ENCODE data around the gene AUTS2. TPM values are rescaled to one million over a fixed set of nuclear protein-coding genes. Genes with fewer than 3 reads are reported as not detected.

Gene AUTS2
- total RNA-seq, 2 donors from 2014 or later = 2.9 to 7.9 TPM

DNA sequence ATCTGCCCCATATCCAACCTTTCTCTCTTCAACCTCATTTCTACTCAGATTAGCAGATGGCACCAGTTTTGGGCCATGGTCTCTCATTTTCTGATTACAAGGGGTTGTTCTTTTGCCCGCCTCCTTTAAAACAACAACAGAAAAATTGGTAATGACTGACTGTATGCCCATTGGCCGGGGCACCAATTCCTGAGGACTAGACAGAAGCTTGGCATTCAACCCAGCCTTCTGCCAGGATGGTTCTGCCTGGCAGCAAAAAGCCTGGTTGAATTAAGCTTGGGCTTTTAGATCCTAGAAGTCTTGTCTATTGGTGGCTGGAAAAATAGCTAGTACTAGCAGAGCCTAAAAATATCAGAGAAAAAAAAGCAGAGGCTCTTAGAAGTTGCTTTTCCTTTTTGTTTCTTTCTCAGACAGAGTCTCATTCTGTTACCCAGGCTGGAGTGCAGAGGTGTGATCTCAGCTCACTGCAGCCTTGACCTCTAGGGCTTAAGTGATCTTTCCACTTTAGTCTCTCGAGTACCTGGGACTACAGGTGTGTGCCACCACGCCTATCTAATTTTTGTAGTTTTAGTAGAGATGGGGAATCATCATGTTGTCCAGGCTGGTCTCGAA is 402.6 kb downstream of the AUTS2 start:
- Mint-ChIP-seq H3K27me3 (ENCODE audit: low read depth) (no peaks in the 10 kb centered on the region), H3K4me1 (ENCODE audit: low read depth) (peaks cover 6% of the 10 kb centered on the region), H3K4me3 (no peak overlapping the region), H3K36me3 (ENCODE audit: insufficient read depth in 2 of 2) (no peaks in the 10 kb centered on the region), H3K27ac (no peak overlapping the region), H3K9me3 (no peaks in the 10 kb centered on the region)
- ATAC-seq (replicated peaks in 1 of 2) (no peak), DNase-seq (no peak)

DNA sequence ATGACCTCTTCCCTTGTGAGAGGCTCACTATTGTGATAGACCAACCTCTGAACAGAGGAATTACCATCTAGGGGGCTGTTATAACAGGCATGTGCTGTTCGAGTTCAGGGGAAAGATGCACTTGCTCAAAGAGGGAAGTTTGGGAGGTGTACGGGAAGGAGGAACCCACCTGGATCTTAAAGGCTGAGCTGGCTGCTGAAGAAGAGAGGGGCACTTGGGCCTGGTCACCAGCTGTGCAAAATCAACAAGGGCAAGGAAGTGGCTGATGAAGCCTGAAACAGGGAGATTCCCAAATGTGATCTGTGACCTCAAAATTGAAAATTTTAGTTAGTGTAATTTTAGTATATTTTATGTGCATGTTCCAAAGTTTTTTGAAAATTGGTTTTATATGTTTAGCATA is 407.2 kb downstream of the AUTS2 start:
- Mint-ChIP-seq H3K4me1 (ENCODE audit: low read depth) (peaks cover 19% of the 10 kb centered on the region), H3K4me3 (peak overlapping the region in 1 of 2 donors; percentile 18), H3K27ac (no peak overlapping the region), H3K27me3 (ENCODE audit: low read depth) (peaks cover 9% of the 10 kb centered on the region), H3K36me3 (ENCODE audit: insufficient read depth in 2 of 2) (no peaks in the 10 kb centered on the region), H3K9me3 (no peaks in the 10 kb centered on the region)
- no peak for ATAC-seq (replicated peaks in 1 of 2)
- DNase-seq = no peak

DNA sequence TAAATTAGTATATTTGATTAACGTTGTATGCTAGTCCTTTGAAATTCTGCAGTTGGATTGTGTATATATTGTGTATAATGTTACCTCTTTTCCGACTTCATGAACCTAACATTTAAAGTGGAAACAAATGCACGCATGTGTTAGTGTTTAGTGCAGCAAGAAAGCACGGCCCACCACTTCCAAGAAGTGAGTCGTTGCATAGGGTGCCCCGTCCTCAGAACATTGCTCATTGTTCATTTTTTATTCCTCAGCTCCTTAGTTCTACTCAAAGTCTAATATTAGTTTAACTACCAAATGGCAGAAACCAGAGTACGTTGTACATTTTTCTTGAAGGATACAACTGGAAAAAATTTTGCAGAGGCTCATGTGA is 407.6 kb downstream of the AUTS2 start:
- Mint-ChIP-seq H3K4me1 (ENCODE audit: low read depth) (peaks cover 19% of the 10 kb centered on the region), H3K36me3 (ENCODE audit: insufficient read depth in 2 of 2) (no peaks in the 10 kb centered on the region), H3K9me3 (no peaks in the 10 kb centered on the region), H3K4me3 (peak overlapping the region; percentile 11 to 45), H3K27me3 (ENCODE audit: low read depth) (peaks cover 9% of the 10 kb centered on the region), H3K27ac (no peak overlapping the region)
- DNase-seq (no peak), ATAC-seq (replicated peaks in 1 of 2) (no peak)

DNA sequence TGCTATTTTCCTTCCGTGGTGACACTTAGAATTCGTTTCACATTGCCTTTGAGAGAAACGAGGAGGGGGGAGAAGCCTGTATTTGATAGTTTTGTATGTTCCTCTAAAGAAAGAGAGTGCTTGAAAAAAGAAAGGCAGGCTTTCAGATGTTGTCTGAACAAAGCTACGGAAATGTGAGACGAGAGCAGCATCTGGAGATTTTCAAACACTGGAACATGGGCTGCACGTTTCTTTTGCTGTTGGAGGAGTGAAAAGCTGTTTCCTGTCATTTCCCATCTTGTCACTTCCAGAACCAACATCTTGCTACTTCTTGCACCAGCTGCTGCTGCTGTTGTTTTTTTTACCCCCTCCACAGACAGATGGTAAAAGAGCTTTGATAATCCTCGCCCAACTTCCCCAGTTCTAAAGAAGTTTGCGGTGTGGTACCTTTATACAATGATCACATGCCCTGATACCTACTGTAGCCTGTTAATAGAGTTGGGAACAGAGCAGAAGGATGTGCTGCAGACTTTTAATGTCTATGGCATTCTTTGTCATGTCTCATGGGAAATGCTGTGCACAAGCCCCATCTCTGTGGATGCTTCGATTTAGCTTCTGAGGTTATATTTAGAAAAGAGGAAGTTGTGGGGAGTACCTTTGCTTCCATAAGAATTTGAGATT is 408.1 kb downstream of the AUTS2 start:
- Mint-ChIP-seq H3K4me3 (peak overlapping the region; percentile 11 to 45), H3K9me3 (no peaks in the 10 kb centered on the region), H3K4me1 (ENCODE audit: low read depth) (peaks cover 19% of the 10 kb centered on the region), H3K27ac (no peak overlapping the region), H3K36me3 (ENCODE audit: insufficient read depth in 2 of 2) (no peaks in the 10 kb centered on the region), H3K27me3 (ENCODE audit: low read depth) (peaks cover 9% of the 10 kb centered on the region)
- ATAC-seq (replicated peaks in 1 of 2) = no peak
- no peak for DNase-seq

DNA sequence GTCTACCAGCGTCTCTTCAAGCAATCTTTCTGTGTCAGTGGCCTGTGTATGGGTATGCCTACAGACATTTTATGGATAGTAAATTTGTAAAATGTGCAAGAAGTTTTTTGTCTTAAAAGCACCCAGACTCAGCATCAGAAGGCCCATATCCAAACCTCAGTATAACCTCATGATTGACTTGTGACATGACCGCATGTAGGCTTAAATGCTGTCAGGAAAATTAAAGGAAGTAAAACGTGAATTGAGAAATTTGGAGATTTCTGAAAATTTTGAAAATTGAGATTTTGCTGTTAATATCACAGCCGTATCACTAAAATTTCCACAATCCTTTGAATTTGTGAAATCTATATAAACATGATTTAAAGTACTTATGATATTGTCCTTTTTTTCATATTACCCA is 410.2 kb downstream of the AUTS2 start:
- H3K27ac Mint-ChIP-seq = no peak overlapping the region

DNA sequence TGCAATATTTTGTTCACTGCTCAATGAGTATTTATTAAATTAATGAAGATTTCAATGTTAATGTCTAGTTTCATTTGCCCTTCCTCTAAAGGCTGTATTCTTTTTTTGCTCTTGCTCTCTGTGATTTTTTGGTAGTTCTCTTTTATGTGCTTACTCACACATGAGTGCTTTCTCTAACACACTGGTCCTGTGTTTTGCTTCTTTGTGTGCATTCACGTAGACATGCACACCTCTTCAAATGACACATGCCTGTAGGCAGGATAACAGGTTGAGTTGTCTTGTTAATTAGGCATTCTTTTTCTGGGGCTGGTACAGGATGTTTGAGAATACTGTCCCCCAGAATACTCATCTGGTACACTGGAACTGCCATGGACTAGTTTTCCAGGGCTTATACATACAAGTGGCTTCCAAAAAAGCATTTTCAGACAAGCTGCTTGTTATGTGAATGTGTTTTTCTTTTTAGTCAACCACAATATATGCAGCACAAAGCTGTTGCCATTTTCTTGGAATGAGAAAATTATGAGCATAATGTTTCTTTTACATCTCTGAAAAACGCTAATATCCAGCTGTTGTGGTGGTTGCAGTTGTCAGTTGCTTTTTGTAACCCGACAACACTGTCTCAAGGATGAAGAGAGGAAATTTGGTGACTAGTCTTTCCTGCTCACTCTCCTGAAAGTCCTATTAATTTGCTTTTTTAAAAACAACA is 416.4 kb downstream of the AUTS2 start:
- H3K27ac Mint-ChIP-seq = no peak overlapping the region
- no peaks in the 10 kb centered on the region for H3K4me1 Mint-ChIP-seq (ENCODE audit: low read depth)
- H3K36me3 Mint-ChIP-seq (ENCODE audit: insufficient read depth in 2 of 2) = no peaks in the 10 kb centered on the region
- no peaks in the 10 kb centered on the region for H3K9me3 Mint-ChIP-seq
- no peak for ATAC-seq (replicated peaks in 1 of 2)
- DNase-seq = no peak
- H3K27me3 Mint-ChIP-seq (ENCODE audit: low read depth) = peaks cover 6% of the 10 kb centered on the region
- H3K4me3 Mint-ChIP-seq = no peak overlapping the region

More for the DNA sequence above, 410.2 kb downstream of the AUTS2 start:
- no peaks in the 10 kb centered on the region for H3K36me3 Mint-ChIP-seq (ENCODE audit: insufficient read depth in 2 of 2)
- H3K4me1 Mint-ChIP-seq (ENCODE audit: low read depth) = peaks cover 19% of the 10 kb centered on the region
- ATAC-seq (replicated peaks in 1 of 2) = no peak
- no peak overlapping the region for H3K4me3 Mint-ChIP-seq
- peaks cover 9% of the 10 kb centered on the region for H3K27me3 Mint-ChIP-seq (ENCODE audit: low read depth)
- DNase-seq = no peak
- H3K9me3 Mint-ChIP-seq = no peaks in the 10 kb centered on the region

DNA sequence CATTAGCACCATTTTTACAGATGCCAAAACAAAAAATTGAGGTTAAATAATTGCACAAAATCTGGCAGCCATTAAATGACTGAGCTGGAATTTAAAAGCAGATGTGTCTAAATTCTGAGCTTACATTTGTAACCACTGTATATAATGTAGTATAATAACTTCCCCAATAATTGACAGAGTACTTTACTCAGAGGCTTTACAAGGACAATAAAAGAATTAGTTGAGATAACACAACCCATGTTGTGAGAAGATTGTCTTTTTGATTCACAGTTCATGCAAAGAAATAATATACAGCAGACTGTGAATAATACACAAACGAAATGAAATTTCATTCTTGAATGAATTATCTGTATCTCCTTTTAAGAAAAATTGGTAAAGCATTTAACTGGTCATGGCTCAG is 417.1 kb downstream of the AUTS2 start:
- no peak overlapping the region for H3K4me3 Mint-ChIP-seq
- no peak overlapping the region for H3K27ac Mint-ChIP-seq
- H3K4me1 Mint-ChIP-seq (ENCODE audit: low read depth) = no peaks in the 10 kb centered on the region
- H3K27me3 Mint-ChIP-seq (ENCODE audit: low read depth) = peaks cover 6% of the 10 kb centered on the region
- DNase-seq (no peak), ATAC-seq (replicated peaks in 1 of 2) (no peak)
- no peaks in the 10 kb centered on the region for H3K36me3 Mint-ChIP-seq (ENCODE audit: insufficient read depth in 2 of 2)
- no peaks in the 10 kb centered on the region for H3K9me3 Mint-ChIP-seq

DNA sequence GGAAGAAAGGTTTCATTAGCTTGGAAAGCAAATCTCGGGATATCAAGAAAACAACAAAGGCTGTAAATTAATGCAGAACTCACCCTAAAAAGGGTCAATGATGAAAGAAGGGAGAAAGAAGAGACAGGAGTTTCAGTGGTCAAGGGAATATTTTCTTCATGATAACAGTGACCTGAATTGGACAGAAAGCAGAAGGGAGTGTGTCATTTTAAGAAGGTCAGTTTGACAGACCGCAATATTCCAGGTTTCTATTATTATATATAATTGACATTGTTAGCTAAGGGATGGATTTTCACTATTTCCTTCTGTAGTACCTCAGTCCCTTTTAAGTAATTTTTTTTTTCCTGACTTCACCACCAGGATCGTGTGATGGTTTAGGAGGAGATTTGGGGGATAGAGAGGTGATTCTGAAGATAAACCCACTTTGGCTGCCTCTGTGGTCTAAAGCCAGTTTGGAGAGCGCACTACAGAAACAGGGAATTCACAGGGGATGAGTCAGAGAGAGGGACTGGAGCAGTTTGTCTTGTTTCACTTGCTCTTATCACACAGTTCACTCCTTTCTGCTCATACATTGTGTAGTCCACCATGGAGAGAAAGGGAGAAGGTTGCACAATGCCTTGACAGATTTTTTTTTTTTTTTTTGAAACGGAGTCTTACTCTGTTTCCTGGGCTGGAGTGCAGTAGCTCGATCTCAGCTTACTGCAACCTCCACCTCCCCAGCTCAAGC is 417.9 kb downstream of the AUTS2 start:
- peaks cover 6% of the 10 kb centered on the region for H3K27me3 Mint-ChIP-seq (ENCODE audit: low read depth)
- H3K27ac Mint-ChIP-seq = no peak overlapping the region
- H3K36me3 Mint-ChIP-seq (ENCODE audit: insufficient read depth in 2 of 2) = no peaks in the 10 kb centered on the region
- DNase-seq = no peak
- no peak overlapping the region for H3K4me3 Mint-ChIP-seq
- no peak for ATAC-seq (replicated peaks in 1 of 2)
- no peaks in the 10 kb centered on the region for H3K4me1 Mint-ChIP-seq (ENCODE audit: low read depth)
- no peaks in the 10 kb centered on the region for H3K9me3 Mint-ChIP-seq

DNA sequence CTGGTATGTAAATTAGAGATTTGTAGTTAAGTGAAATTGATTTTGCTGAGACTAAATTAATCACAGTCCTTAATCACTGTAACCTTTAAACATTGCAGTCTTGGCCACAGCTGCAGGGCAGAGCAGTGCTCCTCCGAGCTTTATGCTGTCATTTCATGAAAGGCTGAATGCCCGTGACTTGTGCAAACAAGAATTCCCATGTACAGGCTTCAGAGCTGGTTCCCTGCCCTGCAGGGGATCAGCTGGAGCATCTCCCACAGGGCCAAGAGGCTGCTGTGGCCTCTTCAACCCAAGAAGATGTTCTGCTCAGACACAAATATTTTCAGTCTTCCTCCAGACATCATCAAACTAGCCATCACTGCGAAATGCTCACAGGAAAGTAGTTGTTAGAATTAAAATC is 419.1 kb downstream of the AUTS2 start:
- no peaks in the 10 kb centered on the region for H3K9me3 Mint-ChIP-seq
- peaks cover 6% of the 10 kb centered on the region for H3K27me3 Mint-ChIP-seq (ENCODE audit: low read depth)
- ATAC-seq (replicated peaks in 1 of 2) = no peak
- H3K4me1 Mint-ChIP-seq (ENCODE audit: low read depth) = no peaks in the 10 kb centered on the region
- no peaks in the 10 kb centered on the region for H3K36me3 Mint-ChIP-seq (ENCODE audit: insufficient read depth in 2 of 2)
- no peak overlapping the region for H3K27ac Mint-ChIP-seq
- DNase-seq = no peak
- no peak overlapping the region for H3K4me3 Mint-ChIP-seq

DNA sequence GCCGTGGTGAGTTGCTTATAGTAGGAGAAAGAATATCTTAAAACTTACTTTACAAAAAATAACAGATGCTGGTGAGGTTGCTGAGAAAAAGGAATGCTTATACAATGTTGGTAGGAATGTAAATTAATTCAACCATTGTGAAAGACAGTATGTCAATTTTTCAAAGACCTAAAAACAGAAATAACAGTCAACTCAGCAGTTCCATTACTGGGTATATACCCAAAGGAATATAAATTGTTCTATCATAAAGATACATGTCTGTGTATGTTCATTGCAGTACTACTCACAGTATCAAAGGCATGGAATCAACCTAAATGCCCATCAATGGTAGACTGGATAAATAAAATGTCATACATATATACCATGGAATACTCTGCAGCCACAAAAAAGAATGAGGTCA is 420.4 kb downstream of the AUTS2 start:
- Mint-ChIP-seq H3K4me1 (ENCODE audit: low read depth) (no peaks in the 10 kb centered on the region), H3K27me3 (ENCODE audit: low read depth) (peaks cover 6% of the 10 kb centered on the region), H3K4me3 (no peak overlapping the region), H3K27ac (no peak overlapping the region), H3K9me3 (no peaks in the 10 kb centered on the region), H3K36me3 (ENCODE audit: insufficient read depth in 2 of 2) (no peaks in the 10 kb centered on the region)
- ATAC-seq (replicated peaks in 1 of 2) (no peak), DNase-seq (no peak)

DNA sequence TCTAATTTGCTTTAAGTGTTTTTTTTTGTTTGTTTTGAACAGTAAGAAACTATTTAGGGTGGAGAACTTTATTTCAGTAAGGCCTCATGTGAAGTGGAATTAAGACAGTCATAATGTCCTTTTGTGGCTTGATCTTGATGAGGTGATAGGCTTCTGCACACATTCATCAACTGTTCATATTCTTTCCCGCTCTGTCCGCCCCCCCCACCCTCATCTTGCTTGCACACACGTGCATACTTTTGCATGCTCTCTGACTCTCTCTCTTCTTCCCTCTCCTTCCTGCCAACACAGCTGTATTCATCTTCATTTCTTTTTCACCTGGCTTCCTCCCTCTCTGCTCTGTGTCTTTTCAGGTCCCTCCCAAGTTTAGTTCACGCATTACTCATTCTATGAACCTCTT is 429.6 kb downstream of the AUTS2 start:
- Mint-ChIP-seq H3K27me3 (ENCODE audit: low read depth) (peaks cover 6% of the 10 kb centered on the region), H3K27ac (no peak overlapping the region), H3K36me3 (ENCODE audit: insufficient read depth in 2 of 2) (no peaks in the 10 kb centered on the region), H3K9me3 (no peaks in the 10 kb centered on the region), H3K4me1 (ENCODE audit: low read depth) (peaks cover 15% of the 10 kb centered on the region), H3K4me3 (no peak overlapping the region)
- ATAC-seq (replicated peaks in 1 of 2) (peak in 1 of 2 donors; percentile 51), DNase-seq (peak in 1 of 2 donors; percentile 8)

DNA sequence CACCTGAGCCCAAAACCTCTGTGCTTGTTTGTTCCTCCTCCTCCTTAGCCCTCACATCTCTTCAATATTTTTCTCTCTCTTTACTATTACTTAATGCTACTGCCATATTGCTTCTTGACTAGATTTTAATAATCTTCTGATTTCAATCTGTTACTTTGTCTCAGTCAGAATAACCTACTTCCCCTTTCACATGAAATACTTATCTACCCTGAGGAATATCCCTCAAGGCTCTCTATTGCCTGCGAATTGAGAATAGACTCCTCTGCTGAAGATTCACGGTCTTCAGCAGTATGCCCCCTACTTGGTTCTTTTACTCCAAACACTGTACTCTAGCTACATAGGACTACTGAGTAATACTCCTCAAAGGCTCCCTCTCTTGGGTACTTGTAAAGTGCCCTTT is 430.3 kb downstream of the AUTS2 start:
- Mint-ChIP-seq H3K9me3 (no peaks in the 10 kb centered on the region), H3K36me3 (ENCODE audit: insufficient read depth in 2 of 2) (no peaks in the 10 kb centered on the region), H3K27ac (no peak overlapping the region), H3K4me1 (ENCODE audit: low read depth) (peaks cover 15% of the 10 kb centered on the region), H3K27me3 (ENCODE audit: low read depth) (peaks cover 6% of the 10 kb centered on the region), H3K4me3 (no peak overlapping the region)
- no peak for ATAC-seq (replicated peaks in 1 of 2)
- no peak for DNase-seq

DNA sequence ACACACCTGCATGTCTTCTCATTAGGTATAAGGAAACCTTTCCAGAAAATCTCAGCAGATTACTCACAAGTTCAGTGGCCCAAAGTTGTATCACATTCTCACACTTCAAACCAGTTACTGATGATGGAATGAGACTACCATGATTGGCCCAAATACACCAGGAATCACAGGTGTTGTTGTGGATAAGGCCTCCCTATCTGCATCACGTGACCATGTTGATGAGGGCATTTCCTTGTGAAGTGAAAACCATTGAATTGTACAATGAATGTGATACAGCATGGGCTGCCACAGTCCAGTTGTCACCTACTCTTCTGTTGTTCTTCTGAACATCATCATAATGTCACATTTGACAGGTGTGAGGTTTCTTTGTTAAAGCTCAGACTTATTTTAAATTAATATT is 431.7 kb downstream of the AUTS2 start:
- no peaks in the 10 kb centered on the region for H3K9me3 Mint-ChIP-seq
- peaks cover 6% of the 10 kb centered on the region for H3K27me3 Mint-ChIP-seq (ENCODE audit: low read depth)
- peaks cover 15% of the 10 kb centered on the region for H3K4me1 Mint-ChIP-seq (ENCODE audit: low read depth)
- H3K4me3 Mint-ChIP-seq = no peak overlapping the region
- no peak for DNase-seq
- H3K36me3 Mint-ChIP-seq (ENCODE audit: insufficient read depth in 2 of 2) = no peaks in the 10 kb centered on the region
- H3K27ac Mint-ChIP-seq = no peak overlapping the region
- ATAC-seq (replicated peaks in 1 of 2) = no peak

Data from activated T-cell treated with anti-CD3 and anti-CD28 coated beads, Interleukin-2, amount 50 U/mL, for 72 hours (primary cell).